Measurements from ENCODE around the gene ZKSCAN8.
A peak's percentile ranks its signal among the peaks of the same experiment; 100 is the strongest.

The ZKSCAN8 gene

DNA sequence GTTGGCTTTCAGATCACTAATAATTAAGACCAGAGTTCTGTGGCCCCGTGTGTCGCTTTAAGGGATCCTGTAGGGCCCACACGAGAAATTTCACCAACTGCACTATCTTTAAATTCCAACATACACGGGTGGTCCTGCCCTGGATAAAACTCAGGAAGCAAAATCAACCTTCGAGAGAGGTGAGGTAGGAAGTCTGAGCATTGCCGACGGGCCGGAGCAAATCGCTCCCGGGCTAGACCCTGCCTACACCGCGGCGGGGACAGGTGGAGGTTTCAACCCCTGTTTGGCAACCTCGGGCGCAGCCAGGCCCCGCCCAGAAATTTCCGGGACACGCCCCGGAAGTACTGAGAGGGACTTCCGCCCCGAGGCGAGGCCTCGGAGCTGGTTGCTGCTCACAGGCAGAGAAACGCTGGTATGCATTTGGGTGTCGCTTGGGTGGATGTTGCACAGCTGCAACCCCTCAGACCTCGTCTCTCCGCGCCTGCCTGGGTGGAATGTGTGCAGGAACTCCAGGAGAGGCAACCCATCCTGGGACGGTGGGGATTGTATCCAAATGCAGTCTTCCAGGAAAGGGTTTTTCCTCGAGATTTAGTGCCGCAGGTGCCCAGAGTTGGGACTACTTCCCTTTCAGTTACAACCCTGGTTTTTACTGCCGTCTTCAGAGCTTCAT, 19.9 kb downstream of the ZKSCAN8 start:
- peak overlapping the region; percentile 74 for H3K27ac Mint-ChIP-seq
- peaks cover 42% of the 10 kb centered on the region for H3K36me3 Mint-ChIP-seq
- H3K27me3 Mint-ChIP-seq = no peaks in the 10 kb centered on the region
- peaks cover 17% of the 10 kb centered on the region for H3K4me1 Mint-ChIP-seq
- peak overlapping the region; percentile 82 for H3K4me3 Mint-ChIP-seq
- peaks cover 9% of the 10 kb centered on the region for H3K9me3 Mint-ChIP-seq
- peak; percentile 94 for ATAC-seq

DNA sequence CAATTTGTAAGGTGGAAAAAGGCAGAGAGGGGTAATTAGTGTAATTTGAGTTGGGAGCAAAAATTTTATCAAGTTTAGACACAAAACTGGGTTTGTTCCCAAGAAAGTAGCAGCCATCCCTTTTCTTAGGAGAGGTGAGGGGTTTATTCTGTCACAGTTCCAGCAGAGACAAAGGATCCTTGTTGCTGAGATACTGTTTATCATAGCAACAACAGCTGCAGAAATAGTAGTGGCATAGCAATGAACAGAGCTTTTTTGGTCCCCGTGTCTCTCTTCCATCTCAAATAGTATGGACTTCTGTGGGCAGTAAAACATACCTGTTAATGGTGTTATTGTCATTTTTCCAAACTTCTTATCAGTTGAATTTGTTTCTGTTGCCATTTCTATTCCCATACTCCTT, 23.9 kb downstream of the ZKSCAN8 start:
- no peak overlapping the region for H3K4me3 Mint-ChIP-seq
- no peak for ATAC-seq
- H3K36me3 Mint-ChIP-seq = peaks cover 40% of the 10 kb centered on the region
- no peaks in the 10 kb centered on the region for H3K27me3 Mint-ChIP-seq
- H3K9me3 Mint-ChIP-seq = peaks cover 6% of the 10 kb centered on the region
- peaks cover 17% of the 10 kb centered on the region for H3K4me1 Mint-ChIP-seq
- H3K27ac Mint-ChIP-seq = no peak overlapping the region

DNA sequence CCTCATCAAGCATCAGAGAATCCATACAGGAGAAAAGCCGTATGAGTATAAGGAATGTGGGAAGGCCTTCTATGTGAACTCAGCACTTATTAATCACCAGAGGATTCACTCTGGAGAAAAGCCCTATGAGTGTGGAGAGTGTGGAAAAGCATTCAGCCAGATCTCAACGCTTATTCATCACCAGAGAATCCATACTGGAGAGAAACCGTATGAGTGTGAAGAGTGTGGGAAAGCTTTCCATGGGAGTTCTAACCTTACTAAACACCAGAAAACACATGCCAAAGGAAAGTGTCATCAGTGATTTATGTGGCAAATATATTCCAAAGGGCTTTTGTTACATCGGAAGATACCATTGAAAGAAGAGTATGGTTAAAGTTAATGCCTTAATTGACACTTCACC, 25.4 kb downstream of the ZKSCAN8 start:
- Mint-ChIP-seq H3K36me3 (peaks cover 50% of the 10 kb centered on the region), H3K27me3 (no peaks in the 10 kb centered on the region), H3K27ac (no peak overlapping the region), H3K4me1 (peaks cover 4% of the 10 kb centered on the region), H3K4me3 (no peak overlapping the region), H3K9me3 (peaks cover 6% of the 10 kb centered on the region)
- ATAC-seq = no peak

DNA sequence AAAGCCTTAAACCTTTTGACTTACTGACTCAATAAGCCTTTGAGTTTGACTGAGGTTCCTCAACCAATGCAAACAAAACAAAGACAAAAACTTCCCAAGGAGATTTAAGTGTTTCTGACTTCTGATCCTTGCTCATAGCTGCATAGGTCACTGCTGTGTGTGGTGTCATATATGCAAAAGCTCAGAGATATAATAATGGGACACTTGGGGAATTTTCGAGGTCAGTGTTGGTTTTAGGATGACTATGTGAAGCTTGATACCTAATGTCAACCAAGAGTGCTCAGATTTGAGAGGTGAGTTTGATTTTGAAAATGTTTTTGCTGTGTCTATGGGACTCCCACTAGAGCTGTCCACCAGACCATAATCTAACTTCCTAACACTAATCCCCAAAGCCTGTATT, 26.2 kb downstream of the ZKSCAN8 start:
- Mint-ChIP-seq H3K4me3 (no peak overlapping the region), H3K9me3 (peaks cover 3% of the 10 kb centered on the region), H3K27ac (no peak overlapping the region), H3K4me1 (no peaks in the 10 kb centered on the region), H3K27me3 (no peaks in the 10 kb centered on the region), H3K36me3 (peaks cover 50% of the 10 kb centered on the region)
- no peak for ATAC-seq

DNA sequence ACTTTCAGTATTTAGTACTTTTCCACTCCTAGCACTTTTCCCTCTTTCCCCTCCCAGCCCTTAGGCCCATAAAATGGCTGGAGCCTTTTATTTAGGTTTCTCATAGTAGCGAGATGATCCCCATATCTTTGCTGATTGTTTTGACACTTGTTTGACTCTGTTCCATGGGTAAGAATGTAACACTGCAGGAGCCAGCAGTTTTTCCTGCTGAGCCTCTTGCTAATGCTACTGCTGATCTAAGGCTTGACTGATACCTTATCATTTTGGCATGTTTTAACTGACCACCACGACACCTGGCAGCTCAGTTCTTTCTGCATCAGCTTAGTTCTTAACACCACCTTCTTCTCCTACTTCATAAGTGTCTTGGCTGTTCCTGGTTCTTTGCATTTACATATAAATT, 29.6 kb downstream of the ZKSCAN8 start:
- no peak for ATAC-seq
- no peaks in the 10 kb centered on the region for H3K27me3 Mint-ChIP-seq
- H3K4me1 Mint-ChIP-seq = no peaks in the 10 kb centered on the region
- H3K27ac Mint-ChIP-seq = no peak overlapping the region
- H3K4me3 Mint-ChIP-seq = no peak overlapping the region
- H3K9me3 Mint-ChIP-seq = peaks cover 3% of the 10 kb centered on the region
- H3K36me3 Mint-ChIP-seq = peaks cover 39% of the 10 kb centered on the region

DNA sequence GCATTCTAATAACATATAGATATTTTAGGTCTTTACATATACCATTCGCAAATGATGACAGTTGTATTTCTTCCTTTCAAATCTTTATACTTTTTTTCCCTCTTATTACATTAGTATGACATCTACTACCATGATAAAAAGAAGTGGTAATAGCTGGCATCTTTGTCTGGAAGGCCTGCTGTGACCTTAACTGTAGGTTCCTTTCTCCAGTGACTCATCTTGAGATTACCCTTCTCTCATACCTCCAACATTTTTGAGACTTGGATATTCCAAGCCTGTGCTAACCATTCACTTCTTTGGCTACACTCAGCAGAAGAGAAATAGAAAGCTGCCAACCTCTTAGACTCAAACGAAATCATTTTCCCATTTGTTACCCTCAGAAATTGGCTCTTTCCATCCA, 30.3 kb downstream of the ZKSCAN8 start:
- H3K27ac Mint-ChIP-seq = no peak overlapping the region
- H3K36me3 Mint-ChIP-seq = peaks cover 36% of the 10 kb centered on the region
- peaks cover 3% of the 10 kb centered on the region for H3K9me3 Mint-ChIP-seq
- no peak overlapping the region for H3K4me3 Mint-ChIP-seq
- H3K27me3 Mint-ChIP-seq = no peaks in the 10 kb centered on the region
- H3K4me1 Mint-ChIP-seq = no peaks in the 10 kb centered on the region
- ATAC-seq = no peak

DNA sequence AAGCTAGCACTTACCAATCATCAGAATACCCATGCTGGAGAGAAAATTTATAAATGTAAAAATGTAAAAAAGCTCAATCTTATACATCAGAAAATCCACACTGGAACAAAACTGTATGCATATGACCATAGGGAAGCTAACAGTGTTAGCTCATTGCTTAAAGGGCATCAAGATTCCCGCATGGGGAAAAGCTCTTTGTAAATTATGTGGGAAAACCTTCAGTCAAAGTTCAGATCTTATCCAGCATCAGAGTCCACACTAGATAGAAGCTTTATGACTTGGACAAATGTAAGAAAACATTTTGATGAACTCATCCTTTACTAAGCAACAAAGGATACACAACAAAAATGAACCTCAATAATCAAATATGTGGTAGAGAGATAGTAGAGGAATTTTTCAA, 34.7 kb downstream of the ZKSCAN8 start:
- no peak overlapping the region for H3K4me3 Mint-ChIP-seq
- ATAC-seq = no peak
- H3K36me3 Mint-ChIP-seq = peaks cover 14% of the 10 kb centered on the region
- H3K4me1 Mint-ChIP-seq = no peaks in the 10 kb centered on the region
- peaks cover 28% of the 10 kb centered on the region for H3K27me3 Mint-ChIP-seq
- H3K27ac Mint-ChIP-seq = no peak overlapping the region
- H3K9me3 Mint-ChIP-seq = peaks cover 7% of the 10 kb centered on the region

DNA sequence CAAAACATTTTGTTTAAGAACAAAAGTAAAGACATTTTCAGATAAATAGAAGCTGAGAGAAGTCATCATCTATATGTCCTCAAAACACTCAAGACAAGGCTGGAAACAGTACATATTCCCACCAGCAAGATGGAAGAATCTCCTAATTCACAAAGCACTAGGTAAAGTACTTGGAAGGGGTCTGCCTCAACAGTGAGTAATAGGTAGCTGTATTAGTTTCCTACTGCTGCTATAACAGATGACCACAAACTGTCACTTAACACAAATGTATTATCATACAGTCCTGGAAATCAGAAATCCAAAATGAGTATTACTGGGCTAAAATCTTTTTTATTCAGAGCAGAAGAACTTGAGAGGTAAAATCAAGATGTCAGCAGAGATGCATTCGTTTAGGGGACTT, 40.6 kb downstream of the ZKSCAN8 start:
- H3K4me3 Mint-ChIP-seq = no peak overlapping the region
- peaks cover 7% of the 10 kb centered on the region for H3K36me3 Mint-ChIP-seq
- H3K27ac Mint-ChIP-seq = no peak overlapping the region
- H3K27me3 Mint-ChIP-seq = peaks cover 32% of the 10 kb centered on the region
- peaks cover 22% of the 10 kb centered on the region for H3K9me3 Mint-ChIP-seq
- ATAC-seq = no peak
- H3K4me1 Mint-ChIP-seq = no peaks in the 10 kb centered on the region

DNA sequence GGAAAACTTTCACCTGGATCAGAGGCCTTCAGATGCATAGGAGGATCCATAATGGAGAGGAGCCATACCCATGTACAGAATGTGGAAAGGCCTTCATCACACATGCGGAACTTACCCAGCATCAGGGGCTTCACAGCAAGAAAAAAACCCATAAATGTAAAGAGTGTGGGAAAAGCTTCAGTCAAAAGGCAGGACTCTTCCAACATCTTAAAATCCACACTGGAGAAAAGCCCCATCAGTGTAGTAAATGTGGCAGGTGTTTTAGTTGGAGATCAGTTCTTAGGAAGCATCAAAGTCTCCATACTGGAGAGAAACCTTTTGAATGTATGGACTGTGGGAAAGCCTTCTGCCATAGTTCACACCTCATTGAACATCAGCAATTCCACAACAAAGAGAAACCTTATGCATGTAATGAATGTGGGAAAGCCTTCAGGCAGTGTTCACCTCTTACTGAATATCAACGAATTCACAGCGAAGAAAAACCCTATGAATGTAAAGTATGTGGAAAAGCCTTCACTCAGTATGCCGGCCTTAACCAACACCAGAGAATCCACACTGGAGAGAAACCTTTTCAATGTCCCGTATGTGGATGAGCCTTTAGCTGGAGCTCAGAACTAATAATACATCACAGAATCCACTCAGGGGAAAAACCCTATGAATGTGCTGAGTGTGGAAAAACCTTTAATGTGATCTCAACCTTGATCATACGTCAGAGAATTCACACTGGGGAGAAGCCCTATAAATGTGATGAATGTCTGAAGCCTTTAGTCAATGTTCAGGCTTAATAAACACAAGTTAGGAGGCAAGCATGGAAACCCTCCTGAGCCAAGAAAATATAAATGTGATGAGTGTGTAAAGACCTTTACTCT, 46.7 kb downstream of the ZKSCAN8 start:
- peaks cover 23% of the 10 kb centered on the region for H3K9me3 Mint-ChIP-seq
- peaks cover under 1% of the 10 kb centered on the region for H3K36me3 Mint-ChIP-seq
- H3K27ac Mint-ChIP-seq = no peak overlapping the region
- no peaks in the 10 kb centered on the region for H3K27me3 Mint-ChIP-seq
- ATAC-seq = no peak
- no peak overlapping the region for H3K4me3 Mint-ChIP-seq
- H3K4me1 Mint-ChIP-seq = no peaks in the 10 kb centered on the region

DNA sequence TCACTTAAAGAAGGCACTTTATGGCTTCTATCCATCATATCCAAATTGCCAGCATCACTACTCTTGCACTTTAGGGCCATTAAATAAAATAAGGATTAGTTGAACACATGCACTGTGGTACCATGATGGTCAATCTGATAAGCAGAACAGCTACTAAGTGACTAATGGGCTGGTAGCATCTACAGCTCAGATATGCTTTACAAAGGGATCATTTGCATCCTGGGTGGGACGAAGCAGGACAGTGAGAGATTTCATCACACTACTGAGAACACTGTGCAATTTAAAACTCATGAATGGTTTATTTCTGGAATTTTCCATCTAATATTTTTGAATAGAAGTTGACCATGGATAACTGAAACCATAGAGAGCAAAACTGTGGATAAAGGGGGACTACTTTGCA, 58.3 kb downstream of the ZKSCAN8 start:
- ATAC-seq = no peak
- Mint-ChIP-seq H3K36me3 (peaks cover 15% of the 10 kb centered on the region), H3K4me3 (no peak overlapping the region), H3K9me3 (peaks cover 27% of the 10 kb centered on the region), H3K27me3 (peaks cover 68% of the 10 kb centered on the region), H3K27ac (no peak overlapping the region), H3K4me1 (no peaks in the 10 kb centered on the region)

DNA sequence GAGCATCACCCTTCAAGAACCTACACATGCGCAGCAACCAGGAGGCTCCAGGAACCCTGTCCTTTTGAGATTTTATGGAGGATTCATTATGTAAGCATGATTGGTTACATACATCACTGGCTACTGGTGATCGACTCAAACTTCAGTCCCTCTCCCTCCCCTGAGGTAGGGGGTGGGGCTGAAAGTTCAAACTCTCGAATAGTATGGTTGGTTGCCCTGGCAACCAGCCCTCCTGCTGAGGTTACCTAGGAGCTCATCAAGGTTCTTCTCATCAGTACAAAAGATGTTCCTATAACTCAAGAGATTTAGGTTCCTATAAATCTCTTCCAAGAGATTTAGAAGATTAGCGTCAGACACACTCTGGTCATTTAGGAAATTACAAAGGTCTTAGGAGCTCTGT, 61.5 kb downstream of the ZKSCAN8 start:
- no peak overlapping the region for H3K27ac Mint-ChIP-seq
- H3K27me3 Mint-ChIP-seq = peaks cover 68% of the 10 kb centered on the region

DNA sequence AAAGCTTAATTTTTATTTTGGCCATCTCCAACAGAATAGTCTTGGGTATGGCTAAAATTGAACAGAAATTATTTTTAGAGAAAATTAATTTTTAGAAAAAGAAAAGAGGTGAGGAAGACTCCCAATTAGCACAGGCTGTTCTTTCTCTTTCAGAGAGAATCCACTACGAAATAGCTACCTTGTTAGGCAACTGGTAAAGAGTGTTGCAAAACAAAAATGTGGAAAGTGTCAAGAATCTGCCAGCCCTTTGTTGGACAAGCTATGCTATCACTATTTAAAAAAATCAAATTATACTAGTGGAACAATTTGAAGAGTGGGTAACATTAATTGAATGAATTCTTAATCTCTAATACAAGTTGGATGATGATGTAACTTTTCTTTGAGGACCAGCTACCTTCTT, 64.2 kb downstream of the ZKSCAN8 start:
- peaks cover 12% of the 10 kb centered on the region for H3K4me1 Mint-ChIP-seq
- H3K4me3 Mint-ChIP-seq = no peak overlapping the region
- H3K36me3 Mint-ChIP-seq = no peaks in the 10 kb centered on the region
- peaks cover 7% of the 10 kb centered on the region for H3K9me3 Mint-ChIP-seq
- no peak for ATAC-seq
- H3K27ac Mint-ChIP-seq = no peak overlapping the region
- peaks cover 66% of the 10 kb centered on the region for H3K27me3 Mint-ChIP-seq

More for the DNA sequence above, 61.5 kb downstream of the ZKSCAN8 start:
- H3K9me3 Mint-ChIP-seq = peaks cover 17% of the 10 kb centered on the region
- no peak overlapping the region for H3K4me3 Mint-ChIP-seq
- no peak for ATAC-seq
- H3K4me1 Mint-ChIP-seq = peaks cover 10% of the 10 kb centered on the region
- H3K36me3 Mint-ChIP-seq = no peaks in the 10 kb centered on the region

DNA sequence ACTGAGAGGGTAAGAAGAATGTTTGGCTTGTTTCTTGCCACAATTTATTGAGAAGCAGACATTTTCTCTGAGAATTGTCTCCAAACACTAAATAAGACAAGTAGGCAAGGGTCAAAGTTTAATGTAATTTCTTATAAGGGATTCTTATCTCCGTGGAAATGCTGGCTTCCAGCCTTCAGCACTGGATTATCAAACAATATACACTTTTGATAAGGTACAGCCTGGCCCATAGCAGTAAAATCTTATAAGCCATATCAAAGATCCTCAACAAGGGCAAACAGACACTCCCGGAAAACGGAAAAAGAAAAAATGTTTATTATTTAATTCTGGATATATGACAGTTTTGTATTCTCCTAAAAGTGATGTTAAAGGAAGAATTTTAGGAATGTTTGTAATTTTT, 64.8 kb downstream of the ZKSCAN8 start:
- H3K27ac Mint-ChIP-seq = no peak overlapping the region
- peaks cover 13% of the 10 kb centered on the region for H3K4me1 Mint-ChIP-seq
- ATAC-seq = no peak
- H3K4me3 Mint-ChIP-seq = no peak overlapping the region
- H3K9me3 Mint-ChIP-seq = peaks cover 7% of the 10 kb centered on the region
- peaks cover 71% of the 10 kb centered on the region for H3K27me3 Mint-ChIP-seq
- no peaks in the 10 kb centered on the region for H3K36me3 Mint-ChIP-seq

DNA sequence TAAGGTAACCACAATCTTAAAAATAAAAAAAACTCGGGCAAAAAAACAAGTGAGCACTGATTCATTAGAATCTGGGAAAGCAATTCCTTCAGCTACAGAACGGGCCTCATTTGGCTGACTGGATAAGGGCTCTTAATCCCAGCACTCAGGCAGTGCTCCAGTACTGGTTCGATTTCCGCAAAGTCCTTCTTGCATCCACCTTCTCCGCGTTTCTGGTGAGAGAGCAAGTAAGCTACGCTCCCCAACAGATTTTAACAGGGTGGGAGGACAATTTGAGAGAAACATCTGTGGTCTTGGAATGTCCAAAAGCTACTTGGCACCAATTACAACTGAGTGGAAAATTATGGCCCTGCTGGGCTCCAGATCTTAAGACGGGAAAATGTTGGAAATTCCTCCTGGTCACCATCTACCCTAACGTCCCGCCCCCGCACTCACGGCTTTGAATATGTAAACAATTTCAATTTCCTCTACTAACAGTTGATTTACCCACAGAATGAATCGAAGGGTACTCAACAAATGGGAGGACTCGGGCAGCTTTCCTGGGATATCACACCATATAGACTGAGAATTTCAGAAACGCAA, 65.3 kb downstream of the ZKSCAN8 start:
- Mint-ChIP-seq H3K27ac (no peak overlapping the region), H3K4me1 (peaks cover 18% of the 10 kb centered on the region), H3K27me3 (peaks cover 76% of the 10 kb centered on the region), H3K36me3 (no peaks in the 10 kb centered on the region), H3K4me3 (peak overlapping the region; percentile 69), H3K9me3 (peaks cover 7% of the 10 kb centered on the region)
- no peak for ATAC-seq

DNA sequence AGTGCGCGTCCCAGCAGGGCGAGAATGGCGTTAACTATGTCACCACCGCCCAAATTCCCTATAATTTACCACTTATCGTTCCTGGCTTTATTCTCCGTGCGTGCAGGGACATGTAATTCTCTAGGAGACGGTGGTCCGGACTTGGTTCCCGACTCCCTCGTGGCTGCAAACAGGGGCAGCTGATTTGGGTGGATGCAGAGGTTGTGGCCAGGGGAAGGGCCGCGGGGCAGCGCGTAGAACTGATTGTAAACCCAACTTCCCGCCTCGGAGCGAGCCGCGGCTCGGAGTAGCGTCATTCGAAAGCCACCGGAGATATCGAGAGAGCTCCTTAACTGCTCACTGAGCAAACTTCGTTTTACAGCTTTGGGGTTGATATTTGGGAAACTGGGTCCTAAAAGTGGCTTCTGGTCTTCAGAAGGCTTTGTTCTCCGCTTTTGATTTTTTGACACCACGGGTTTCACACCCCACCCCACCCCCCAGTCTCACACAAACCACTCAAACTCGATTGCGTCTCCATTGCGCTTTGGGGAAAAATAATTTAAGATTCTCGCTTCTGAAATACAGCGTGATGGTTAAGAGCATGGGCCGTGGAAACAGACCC, 65.9 kb downstream of the ZKSCAN8 start:
- H3K27me3 Mint-ChIP-seq = peaks cover 82% of the 10 kb centered on the region
- ATAC-seq = no peak
- H3K4me1 Mint-ChIP-seq = peaks cover 24% of the 10 kb centered on the region
- no peak overlapping the region for H3K27ac Mint-ChIP-seq
- H3K4me3 Mint-ChIP-seq = peak overlapping the region; percentile 69
- no peaks in the 10 kb centered on the region for H3K36me3 Mint-ChIP-seq
- H3K9me3 Mint-ChIP-seq = peaks cover 7% of the 10 kb centered on the region
